GM10248 (cell line): ENCODE results near the gene TUBB4A.
"Not testable (repeated sequence)": the region's sequence is repeated elsewhere in the genome, so short reads cannot be mapped to it uniquely, and the experiment has no call there.

Source experiments
- CTCF ChIA-PET: fragments of 300-600 bp; sonication (Branson Sonifier 250); formaldehyde crosslinking; extraction: SDS; loops from one replicate; lab custom pipeline; 2021; ENCODE audit warnings: antibody characterized with exemption; lab: Yijun Ruan, JAX
- POLR2A ChIA-PET: fragments of 350-650 bp; sonication (Branson Sonifier 250); formaldehyde crosslinking; extraction: SDS; loops from one replicate; lab custom pipeline; 2020; ENCODE audit warnings: antibody characterized with exemption; lab: Yijun Ruan, JAX
- DNase-seq: peaks from one replicate; pipeline ENCODE4 v3.0.0; 2012; ENCODE audit errors: extremely low spot score
- TF ChIP-seq, protein P1 (sequence below): IDR thresholded peaks from 2 replicates; pipeline ENCODE4 v1.5.1; 2012; ENCODE audit warnings: mild to moderate bottlenecking, low read depth; ENCODE audit errors: extremely low read depth, missing control alignments, control extremely low read depth

Gene TUBB4A

DNA sequence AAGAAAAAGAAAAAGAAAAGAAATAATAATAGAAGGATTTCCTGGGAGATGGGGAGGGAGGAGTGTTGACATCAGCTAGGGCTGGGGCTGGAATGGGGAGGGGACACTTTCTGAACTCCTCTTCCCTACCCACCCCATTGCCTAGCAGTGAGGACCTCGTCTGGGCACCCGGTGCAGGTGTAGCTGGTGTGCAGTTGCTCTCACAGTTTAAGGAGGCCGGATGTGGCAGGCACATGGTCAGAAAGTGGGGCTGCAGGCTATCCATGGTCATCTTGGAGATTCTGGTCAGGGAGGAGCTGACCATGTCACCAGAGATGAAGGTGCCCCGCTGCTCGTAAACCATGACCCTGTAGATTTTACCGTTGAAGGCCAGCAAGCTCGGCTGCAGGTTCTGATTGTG lies 8.5 kb upstream of the TUBB4A start:
- TF ChIP-seq, protein P1, sequence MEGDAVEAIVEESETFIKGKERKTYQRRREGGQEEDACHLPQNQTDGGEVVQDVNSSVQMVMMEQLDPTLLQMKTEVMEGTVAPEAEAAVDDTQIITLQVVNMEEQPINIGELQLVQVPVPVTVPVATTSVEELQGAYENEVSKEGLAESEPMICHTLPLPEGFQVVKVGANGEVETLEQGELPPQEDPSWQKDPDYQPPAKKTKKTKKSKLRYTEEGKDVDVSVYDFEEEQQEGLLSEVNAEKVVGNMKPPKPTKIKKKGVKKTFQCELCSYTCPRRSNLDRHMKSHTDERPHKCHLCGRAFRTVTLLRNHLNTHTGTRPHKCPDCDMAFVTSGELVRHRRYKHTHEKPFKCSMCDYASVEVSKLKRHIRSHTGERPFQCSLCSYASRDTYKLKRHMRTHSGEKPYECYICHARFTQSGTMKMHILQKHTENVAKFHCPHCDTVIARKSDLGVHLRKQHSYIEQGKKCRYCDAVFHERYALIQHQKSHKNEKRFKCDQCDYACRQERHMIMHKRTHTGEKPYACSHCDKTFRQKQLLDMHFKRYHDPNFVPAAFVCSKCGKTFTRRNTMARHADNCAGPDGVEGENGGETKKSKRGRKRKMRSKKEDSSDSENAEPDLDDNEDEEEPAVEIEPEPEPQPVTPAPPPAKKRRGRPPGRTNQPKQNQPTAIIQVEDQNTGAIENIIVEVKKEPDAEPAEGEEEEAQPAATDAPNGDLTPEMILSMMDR, result no peak
- CTCF ChIA-PET, result interaction anchor here (1.0 kb wide), 1 partner anchor 292 kb away, joined by 3 read pairs; no protein-coding TSS in a partner anchor
- DNase-seq, result no peak
- POLR2A ChIA-PET, result interaction anchor here (0.6 kb wide), 1 partner anchor 888 kb away, joined by 3 read pairs; no protein-coding TSS in a partner anchor

DNA sequence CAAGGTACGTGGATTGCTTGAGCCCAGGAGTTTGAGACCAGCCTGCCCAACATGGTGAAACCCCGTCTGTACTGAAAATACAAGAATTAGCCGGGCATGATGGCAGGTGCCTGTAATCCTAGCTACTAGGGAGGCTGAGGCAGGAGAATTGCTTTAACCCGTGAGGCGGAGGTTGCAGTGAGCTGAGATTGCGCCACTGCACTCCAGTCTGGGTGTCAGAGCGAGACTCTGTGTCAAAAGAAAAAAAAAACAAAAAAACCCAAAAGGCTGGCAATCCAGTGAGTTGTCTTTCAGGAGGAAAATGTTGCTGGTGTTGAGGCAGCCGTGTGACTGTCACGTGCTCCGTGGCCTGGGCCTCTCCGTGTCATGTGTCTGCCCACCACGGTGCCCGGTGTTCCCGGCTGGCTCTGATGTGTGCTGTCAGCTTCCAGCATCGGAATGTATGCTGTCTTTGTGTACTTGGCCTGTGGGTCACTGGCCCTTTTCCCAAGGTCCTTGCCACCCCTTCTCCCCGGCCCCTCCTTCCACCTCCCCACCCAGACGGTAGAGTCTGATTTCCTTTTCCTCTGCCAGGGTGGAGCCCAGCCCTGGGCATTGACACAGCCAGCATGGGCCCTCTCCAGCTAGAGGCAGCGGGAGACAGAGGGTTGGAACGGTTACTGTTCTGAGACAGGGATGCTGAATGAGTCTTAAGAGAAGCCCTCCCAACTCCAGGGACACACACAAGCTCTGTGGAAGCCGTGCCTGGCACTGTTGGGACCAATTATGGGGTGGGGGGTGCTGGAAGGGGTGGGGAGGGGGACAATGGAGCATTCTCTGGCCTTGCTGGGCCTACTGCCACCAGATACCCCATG lies 7.2 kb upstream of the TUBB4A start:
- TF ChIP-seq, protein P1, result no peak
- POLR2A ChIA-PET, result interaction anchor here (0.7 kb wide), 1 partner anchor 291 kb away, joined by 8 read pairs; no protein-coding TSS in a partner anchor
- CTCF ChIA-PET, result no interaction called here
- DNase-seq, result peak; percentile 6

DNA sequence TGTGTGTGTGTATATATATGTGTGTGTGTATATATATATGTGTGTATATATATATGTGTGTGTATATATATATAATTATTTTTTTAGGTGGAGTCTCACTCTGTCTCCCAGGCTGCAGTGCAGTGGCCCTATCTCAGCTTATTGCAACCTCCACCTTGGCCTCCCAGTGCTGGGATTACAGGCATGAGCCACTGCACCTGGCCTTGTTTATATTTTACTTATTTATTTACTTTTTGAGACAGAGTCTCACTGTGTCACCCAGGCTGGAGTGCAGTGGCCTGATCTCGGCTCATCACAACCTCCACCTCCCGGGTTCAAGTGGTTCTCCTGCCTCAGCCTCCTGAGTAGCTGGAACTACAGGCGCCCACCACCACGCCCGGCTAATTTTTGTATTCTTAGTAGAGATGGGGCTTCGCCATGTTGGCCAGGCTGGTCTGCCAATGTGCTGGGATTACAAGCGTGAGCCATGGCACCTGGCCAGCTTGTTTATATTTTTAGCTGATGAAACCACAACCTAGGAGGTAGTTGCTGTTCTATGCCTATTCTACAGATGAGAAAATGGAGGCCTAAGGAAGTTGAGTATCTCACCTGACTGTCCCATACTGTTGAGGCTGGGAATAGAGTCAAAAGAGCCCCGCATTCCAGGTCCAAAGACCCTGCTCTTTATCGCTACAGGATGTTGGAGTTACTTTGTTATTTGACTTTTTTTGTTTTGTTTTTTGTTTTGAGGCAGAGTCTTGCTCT lies 6.1 kb upstream of the TUBB4A start:
- CTCF ChIA-PET, result interaction anchor here (0.9 to 4.5 kb wide), 3 partner anchors 9 to 355 kb away, joined by 3 to 22 read pairs (median 9); no protein-coding TSS in a partner anchor
- POLR2A ChIA-PET, result interaction anchor here (1.1 kb wide), 1 partner anchor 23 kb away, joined by 5 read pairs; the partner anchor contains the start of gene TNFSF9
- DNase-seq, result not testable (repeated sequence)

DNA sequence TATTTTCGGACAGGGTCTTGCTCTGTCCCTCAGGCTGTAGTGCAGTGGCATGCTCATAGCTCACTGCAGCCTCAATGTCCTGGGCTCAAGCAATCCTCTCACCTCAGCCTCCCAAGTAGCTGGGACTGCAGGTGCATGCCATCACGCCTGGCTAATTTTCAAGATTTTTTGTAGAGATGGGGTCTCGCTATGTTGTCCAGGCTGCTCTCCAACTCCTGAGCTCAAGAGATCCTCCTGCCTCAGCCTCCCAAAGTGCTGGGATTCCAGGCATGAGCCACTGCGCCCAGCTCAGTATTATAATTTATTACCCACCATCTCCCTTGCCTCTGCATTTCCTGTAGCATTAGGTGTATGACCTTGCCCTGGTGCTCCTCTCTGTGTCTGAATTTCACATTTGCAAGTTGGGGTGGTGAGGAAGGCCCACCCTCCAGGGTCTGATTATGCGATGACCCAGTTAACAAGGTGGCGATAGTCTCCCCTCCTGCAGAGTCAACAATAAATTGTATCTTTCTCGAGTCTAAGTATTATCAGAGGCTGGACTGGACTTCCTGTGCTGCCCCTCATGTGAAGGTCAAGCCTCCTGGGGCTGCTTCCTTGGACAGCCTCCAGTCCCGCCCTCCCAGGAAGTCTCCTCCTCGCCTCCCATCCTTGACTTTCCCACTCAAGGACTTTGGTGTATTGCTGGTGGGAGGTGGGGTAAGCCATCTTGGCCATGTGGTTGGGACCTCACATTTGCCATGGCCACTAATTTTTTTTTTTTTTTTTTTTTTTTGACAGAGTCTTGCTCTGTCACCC lies 1.5 kb upstream of the TUBB4A start:
- DNase-seq, result no peak
- POLR2A ChIA-PET, result interaction anchor here (0.5 kb wide), 1 partner anchor 30 kb away, joined by 3 read pairs; no protein-coding TSS in a partner anchor
- TF ChIP-seq, protein P1, result no peak
- CTCF ChIA-PET, result interaction anchor here (0.6 to 4.5 kb wide), 11 partner anchors 9 to 378 kb away, joined by 3 to 22 read pairs (median 4); partner anchors contain the start of genes DENND1C and VAV1

DNA sequence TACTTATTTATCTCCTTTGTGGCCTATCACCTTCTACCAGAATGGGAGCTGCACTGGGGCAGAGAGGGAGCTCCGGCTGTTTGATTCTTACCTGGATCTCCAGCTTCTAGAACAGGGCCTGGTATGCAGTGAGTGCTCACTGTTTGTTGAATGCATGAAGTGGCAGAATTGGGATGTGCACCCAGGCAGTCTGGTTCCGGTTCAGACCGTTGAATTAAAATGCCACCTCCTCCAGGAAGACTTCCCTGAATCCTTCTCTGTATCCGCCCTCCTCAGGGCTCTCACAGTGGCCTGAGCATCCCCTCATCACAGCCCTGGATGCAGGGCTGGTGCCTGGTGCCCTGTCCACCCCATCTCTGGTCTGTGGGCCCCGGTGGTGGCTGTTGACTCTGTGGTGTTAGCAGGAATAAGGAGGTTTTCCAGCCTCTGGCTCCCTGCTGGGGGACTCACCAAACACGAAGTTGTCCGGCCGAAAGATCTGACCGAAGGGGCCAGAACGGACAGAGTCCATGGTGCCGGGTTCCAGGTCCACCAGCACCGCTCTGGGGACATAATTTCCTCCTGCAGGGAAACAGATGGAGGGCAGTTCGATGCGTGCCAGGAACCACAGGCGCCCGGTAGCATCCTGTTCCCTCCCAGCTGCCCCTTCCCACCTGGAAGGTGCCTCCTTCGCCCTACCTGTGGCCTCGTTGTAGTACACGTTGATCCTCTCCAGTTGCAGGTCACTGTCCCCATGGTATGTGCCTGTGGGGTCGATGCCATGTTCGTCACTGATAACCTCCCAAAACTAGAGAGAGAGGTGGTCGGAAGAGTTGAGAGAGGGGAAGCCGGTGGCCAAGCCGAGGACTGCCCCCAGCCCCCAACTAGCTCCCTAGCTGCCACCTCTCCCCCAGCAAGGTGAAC lies 1.0 kb downstream of the TUBB4A start:
- ChIA-PET CTCF (interaction anchor here (1.0 to 4.6 kb wide), 6 partner anchors 13 to 375 kb away, joined by 3 to 33 read pairs (median 4); partner anchors contain the start of gene DENND1C), POLR2A (interaction anchor here (0.7 kb wide), 1 partner anchor 30 kb away, joined by 4 read pairs; the partner anchor contains the start of gene TNFSF9)
- TF ChIP-seq, protein P1, result no peak
- no peak for DNase-seq
